Activated T-cell treated with anti-CD3 and anti-CD28 coated beads, Interleukin-2, amount 50 U/mL, for 1 hour (primary cell): ENCODE measurements around the gene LRFN2.

ENCODE experiments used
- DNase-seq: peaks from one replicate; pipeline ENCODE4 v3.0.0-alpha.2; 2020

The LRFN2 gene

GRCh38 chr6:40343318-40343876 lies 243.8 kb downstream of the LRFN2 start:
- no peak for DNase-seq

DNA sequence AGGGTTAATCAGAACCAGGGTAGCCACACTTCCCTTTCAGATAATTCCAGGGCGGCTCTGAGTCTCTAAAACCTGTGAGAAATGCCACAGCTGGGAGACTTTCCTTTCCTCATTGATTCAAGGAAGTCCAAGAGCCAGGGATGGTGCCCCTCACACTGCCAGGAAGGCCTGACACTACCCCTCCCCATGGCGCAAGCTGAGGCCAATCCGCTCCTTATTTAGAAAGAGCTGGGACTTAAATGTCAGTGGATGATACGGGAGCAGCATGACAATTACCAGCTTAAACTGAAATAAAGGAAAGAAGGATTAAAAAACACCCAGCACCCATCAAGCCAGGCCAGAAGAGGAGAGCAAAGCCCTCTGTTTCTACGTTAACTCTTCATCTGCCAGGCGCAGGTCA lies 244.4 kb downstream of the LRFN2 start:
- no peak for DNase-seq

DNA sequence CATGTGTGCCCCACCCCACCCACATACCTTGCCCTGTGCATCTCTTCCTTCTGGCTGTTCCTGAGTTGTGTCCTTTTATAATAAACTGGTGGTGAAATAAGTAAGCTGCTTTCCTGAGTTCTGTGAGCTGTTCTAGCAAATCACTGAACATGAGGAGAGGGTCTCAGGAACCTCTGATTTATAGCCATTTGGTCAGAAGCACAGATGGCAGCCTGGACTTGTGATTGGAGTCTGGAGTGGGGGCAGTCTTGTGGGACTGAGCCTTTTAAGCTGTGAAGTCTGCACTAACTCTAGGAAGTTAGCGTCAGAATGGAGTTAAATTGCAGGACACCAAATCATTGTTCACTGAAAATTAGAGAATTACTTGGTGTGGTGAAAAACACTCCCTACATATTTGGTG lies 245.4 kb downstream of the LRFN2 start:
- DNase-seq, result no peak
